H1 (cell line): Measurements from ENCODE around the gene TNNT3. TPM values are rescaled to one million over a fixed set of nuclear protein-coding genes. Genes with fewer than 3 reads are reported as not detected.

Source experiments
- CBX8 ChIP-seq: fragments of 300-800, 300-1000 bp; sonication (generic); IDR thresholded peaks from 2 replicates; pipeline ENCODE4 v1.7.1; 2016; ENCODE audit warnings: low read depth, low read length, borderline replicate concordance
- RFX5 ChIP-seq: IDR thresholded peaks from 2 replicates; pipeline ENCODE4 v1.6.1; 2011; ENCODE audit warnings: low read depth, low read length, improper control_type of control experiment, borderline replicate concordance
- ZNF274 ChIP-seq: IDR thresholded peaks from 2 replicates; pipeline ENCODE4 v1.7.0; 2012; ENCODE audit warnings: low read length, borderline replicate concordance; ENCODE audit errors: extremely low read depth
- polyA plus RNA-seq, 7 experiments: library from polyadenylated mRNA; depleted of rRNA in 3 of 7; stranded (reverse) in 5 of 7; unstranded in 2 of 7; fragments of >200 nt in 5 of 7; fragments of 200-250 nt in 2 of 7; gene quantifications; 1 replicate in 5 of 7; 2 replicates in 1 of 7; 4 replicates in 1 of 7; pipeline versions ENCODE4 v1.2.1 to v1.2.3, GENCODE V29; 2011 to 2013; ENCODE audit warnings: missing spikeins in 2 of 7, mixed read lengths in 2 of 7
- total RNA-seq: library from RNA; stranded (reverse); fragmentation: NEBNext Ultra II Directional; extraction: Animal tissue kit (Norgen Biotek cat#: 25700); gene quantifications from 2 replicates; pipeline ENCODE4 v1.2.1, GENCODE V29; 2021

Gene TNNT3
- total and polyA plus RNA-seq, 2 of the 8 experiments (the other 6 are each of a cell fraction or from before 2014, with no cell fraction given): not detected

- TF ChIP-seq CBX8 (no peak), ZNF274 (no peak), RFX5 (no peak)
- TF ChIP-seq, all 59 proteins: peak for 0
These were observed 24.5 kb downstream of the TNNT3 start (continued) for GRCh38 chr11:1943977-1944376.
